Frontal cortex (tissue), 4 donors: ENCODE data around the gene TYMP. TPM values are rescaled to one million over a fixed set of nuclear protein-coding genes. Genes with fewer than 3 reads are reported as not detected.

ENCODE experiments used
- DNase-seq, 2 donors: peaks; one replicate each; pipeline ENCODE4 v3.0.0; 2012; ENCODE audit warnings: low spot score in 2 of 2
- FAIRE-seq: peaks from 2 replicates; lab custom pipeline; 2012; peaks lifted over from hg19 to GRCh38; lab: Jason Lieb, UNC
- total RNA-seq: library from RNA; depleted of rRNA; stranded (reverse); fragments of >200 nt; gene quantifications from one replicate; pipeline ENCODE4 v1.2.3, GENCODE V29; 2014
- donor health status: control.
- donor health status: control.
- donor health status: control.

TYMP gene
- total RNA-seq, 1 donor from 2014 or later: 1.6 TPM

DNA sequence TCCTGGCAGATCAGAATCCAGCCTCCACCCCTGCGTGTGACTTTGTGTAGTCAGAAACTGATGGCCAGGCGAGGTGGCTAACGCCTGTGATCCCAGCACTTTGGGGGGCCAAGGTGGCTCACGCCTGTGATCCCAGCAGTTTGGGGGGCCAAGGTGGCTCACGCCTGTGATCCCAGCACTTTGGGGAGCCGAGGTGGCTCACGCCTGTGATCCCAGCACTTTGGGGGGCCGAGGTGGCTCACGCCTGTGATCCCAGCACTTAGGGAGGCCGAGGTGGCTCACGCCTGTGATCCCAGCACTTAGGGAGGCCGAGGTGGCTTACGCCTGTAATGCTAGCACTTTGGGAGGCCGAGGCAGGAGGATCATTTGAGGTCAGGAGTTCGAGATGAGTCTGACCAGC lies 16.6 kb downstream of the TYMP start:
- FAIRE-seq (no peak), DNase-seq (no peak)

DNA sequence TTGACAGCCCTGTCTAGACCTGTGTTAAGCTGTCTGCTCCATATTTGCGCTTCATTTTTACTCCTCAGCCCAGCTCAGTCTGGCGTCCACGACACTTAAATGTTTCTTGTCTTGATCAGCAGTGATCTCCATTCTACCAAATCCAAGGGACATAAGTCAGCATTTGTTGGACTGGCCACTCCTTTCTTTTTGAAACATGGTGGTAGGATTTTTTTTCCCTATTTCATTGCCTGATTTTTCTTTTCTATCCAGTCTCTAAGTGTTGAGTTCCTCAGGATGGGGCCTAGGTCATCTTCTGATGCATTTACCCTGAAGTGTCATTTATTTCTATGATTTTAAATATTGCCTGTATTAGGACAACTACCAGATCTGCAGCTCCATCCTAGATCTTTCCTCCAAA lies 20.9 kb downstream of the TYMP start:
- DNase-seq (no peak), FAIRE-seq (no peak)

DNA sequence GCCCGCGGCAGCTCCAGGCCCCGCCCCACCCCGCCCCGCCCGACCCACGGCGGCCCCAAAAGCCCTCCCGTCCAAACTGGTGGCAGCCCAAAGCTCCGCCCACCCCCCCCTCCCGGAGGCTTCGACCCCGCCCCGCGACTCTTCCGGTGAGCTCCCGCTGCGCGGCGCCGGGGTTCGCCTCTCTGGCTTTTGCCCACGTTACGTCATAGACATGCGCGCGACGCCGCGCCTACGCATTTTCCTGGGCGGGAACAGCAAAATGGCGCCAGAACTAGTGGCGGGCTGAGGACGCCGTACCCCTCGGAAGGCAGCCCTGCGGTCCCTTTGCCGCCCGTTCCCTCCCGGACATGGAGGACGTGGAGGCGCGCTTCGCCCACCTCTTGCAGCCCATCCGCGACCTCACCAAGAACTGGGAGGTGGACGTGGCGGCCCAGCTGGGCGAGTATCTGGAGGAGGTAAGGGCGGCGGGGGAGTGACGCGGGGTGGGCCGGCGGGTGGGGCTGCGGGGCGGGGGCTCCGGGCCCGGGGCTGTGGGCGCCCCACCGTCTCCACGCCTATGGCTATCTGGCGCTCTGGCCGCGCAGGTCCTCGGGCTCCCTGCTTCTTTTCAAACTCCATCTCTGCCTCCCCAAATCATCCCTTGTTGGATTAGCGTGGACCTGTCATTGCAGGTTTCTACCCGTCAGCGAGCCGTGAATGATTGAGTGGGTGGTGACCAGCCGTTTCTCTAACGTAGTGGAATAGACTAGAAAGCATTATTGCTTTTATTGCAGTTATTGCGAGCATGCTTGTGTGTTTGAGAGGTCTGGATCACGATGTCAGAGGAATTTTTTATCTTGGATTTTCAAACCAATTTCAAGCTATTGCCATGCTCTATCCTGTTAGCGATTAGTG lies 21.6 kb downstream of the TYMP start, which contains the start of gene NCAPH2:
NCAPH2 (plus strand) TSS at position 234 of the 894 bp plus-strand sequence; CDS start at position 348, 114 bp downstream.
- peak; percentile 100 for DNase-seq
- no peak for FAIRE-seq

DNA sequence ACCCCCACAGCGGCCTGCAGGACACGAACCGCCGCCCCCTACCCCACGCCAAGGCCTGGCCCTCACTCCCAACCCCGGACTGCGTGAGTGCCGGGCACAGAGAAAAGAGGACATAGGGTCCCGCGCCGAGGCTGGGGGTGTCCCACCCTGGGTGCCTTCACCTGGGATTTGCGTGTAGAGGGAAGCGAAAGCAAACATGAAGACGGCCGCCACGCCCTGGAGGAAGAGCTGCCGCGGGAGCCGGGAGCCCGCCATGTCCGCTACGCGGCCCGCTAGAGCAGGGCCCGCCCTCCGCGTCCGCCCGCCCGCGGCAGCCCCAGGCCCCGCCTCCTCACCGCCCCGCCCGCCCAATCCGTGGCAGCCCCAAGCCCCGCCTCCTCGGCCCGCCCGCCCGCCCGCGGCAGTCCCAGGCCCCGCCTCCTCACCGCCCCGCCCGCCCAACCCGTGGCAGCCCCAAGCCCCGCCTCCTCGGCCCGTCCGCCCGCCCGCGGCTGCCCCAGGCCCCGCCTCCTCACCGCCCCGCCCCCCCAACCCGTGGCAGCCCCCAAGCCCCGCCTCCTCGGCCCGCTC lies 22.3 kb downstream of the TYMP start, which contains the start of gene LMF2:
LMF2 (minus strand) TSS at position 282 of the 570 bp plus-strand sequence; CDS start at position 255, 27 bp downstream.
- no peak for FAIRE-seq

DNA sequence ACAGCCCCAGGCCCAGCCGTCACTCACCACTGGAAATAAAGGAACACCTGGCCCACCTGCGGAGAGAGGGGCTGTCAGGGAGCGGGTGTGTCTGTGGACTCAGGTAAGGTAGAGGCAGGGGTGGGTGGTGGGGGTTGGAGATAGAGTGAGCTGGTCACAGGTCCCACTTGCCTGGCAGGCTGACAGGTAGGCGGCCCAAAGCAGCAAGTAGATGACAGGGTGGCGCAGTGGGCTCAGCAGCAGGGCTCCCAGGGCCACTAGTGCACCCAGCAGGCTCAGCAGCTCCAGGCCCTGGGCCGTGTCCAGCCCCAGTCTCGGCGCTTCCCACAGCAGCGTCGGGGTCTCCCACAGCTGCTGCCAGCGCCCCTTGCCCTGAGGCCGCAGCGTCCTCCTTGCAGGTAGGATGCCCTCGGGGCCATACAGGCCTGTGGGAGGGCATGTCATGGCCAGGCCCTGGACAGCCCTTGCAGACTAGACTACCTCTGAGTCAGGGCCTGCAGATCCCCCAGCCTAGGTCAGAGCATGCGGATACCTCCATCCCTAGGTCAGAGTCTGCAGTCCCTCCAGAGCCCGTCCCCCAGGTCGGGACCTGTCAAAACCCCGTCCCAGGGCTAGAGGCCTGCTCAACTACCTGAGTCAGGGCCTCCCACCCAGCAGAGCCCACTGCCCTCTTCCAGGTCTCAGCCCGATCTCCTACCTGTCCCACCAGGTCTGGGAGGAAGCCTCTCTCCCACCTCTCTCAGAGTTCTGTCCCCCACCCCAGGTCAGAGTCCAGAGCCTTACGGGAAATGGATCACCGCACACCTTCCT lies 23.0 kb downstream of the TYMP start:
- FAIRE-seq (no peak), DNase-seq (peak in 1 of 2 donors; percentile 52)

More for the DNA sequence above, 22.3 kb downstream of the TYMP start, which contains the start of gene LMF2:
- DNase-seq: peak in 1 of 2 donors; percentile 99

DNA sequence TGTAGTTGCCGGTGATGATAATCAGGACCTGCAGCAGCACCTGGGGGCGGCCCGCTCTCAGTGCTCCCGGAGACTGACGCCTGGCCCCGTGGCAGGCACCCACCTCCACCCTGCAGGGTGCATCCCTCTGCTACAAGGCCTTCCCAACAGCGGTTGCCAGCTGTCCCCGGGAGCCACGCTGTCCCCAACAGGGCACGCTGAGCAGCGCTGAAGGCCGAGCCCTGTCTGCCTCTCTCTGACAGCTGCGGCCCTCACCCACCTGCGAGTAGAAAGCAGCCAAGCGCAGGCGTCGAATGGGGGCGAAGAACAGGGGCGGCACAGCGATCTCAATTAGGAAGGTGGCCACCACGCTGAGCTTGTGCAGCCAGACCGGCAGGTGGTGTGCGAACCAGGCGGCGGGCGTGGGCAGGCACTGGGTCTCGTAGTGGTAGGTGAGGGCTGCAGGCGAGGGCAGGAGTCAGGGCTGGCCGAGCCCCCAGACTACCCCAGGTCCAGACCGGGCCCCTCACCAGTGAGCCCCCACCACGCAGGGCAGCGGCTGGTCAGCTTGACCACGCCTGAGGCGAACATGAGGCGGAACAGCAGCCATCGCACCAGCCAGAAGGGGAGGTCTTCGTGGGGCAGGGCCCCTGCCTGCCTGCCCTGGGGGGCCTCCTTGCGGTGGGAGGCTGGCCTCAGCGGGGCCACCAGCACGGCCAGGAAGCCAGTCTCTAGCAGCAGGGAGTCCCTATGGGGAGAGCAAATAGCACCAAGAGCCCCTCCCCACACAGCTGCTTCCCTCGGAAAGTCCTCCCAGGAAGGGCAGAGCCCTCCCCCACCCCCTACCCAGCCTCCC lies 23.8 kb downstream of the TYMP start:
- no peak for FAIRE-seq
- DNase-seq: no peak

DNA sequence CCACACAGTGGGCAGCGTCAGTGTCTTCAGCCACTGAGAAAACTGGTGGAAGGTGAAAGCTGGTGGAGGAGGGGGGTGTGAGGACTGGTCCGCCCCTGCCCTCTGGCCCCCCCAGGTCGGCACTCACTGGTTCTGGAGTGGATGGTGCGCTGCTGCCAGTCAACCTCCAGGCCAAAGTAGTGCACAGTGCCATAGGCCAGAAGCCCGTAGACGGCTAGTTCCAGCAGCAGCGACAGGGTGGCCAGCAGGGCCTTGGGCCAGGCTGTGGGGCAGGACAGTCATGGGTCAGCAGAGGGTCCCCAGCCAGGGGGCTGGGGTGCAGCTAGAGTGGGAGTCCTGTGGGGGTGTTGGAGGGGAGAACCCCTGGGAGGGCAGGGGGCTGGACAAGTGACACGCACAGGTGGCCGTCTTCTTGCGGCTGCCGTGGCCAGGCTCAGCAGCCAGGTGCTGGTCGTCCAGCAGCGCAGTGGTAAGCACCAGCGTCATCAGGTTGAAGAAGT lies 24.5 kb downstream of the TYMP start:
- no peak for FAIRE-seq
- no peak for DNase-seq

DNA sequence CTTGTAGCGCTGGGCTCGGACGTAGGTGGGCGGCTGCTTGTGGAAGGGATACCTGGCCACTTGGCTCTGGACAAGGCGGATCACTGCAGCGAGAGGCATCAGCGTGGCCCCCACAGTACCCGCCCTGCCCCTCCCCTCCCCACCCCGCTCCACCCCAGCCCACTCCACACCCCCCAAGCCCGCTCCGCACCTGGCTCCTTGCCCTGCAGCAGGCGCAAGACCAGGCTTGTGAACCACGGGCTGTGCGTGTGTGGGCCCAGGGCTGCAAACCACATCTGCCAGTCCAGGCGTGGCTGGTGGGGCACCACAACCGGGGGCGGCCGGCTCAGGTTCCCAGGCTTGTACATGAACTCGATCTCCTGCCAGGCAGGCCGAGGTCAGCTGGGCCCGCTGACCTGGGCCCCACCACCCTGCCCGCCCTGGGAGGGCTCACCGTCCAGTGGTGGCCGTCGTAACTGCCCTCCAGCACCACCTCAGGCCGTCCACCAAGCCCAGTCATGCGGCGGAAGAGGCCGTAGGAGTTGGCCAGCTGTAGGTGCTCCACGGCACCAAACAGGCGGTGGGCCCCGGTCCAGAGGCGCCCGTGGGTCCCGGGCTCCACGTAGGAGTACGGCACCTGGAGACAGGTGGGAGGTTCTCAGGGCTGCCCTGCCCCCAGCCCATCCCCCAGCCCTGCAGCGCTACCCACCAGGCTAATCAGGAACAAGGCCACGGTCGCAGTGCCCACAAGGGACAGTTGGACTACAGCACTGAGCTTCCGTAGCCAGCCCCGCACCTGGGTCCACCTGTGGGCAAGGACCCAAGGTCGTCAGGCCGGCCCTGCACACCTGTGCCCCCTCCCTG lies 25.2 kb downstream of the TYMP start:
- no peak for DNase-seq
- FAIRE-seq: no peak

DNA sequence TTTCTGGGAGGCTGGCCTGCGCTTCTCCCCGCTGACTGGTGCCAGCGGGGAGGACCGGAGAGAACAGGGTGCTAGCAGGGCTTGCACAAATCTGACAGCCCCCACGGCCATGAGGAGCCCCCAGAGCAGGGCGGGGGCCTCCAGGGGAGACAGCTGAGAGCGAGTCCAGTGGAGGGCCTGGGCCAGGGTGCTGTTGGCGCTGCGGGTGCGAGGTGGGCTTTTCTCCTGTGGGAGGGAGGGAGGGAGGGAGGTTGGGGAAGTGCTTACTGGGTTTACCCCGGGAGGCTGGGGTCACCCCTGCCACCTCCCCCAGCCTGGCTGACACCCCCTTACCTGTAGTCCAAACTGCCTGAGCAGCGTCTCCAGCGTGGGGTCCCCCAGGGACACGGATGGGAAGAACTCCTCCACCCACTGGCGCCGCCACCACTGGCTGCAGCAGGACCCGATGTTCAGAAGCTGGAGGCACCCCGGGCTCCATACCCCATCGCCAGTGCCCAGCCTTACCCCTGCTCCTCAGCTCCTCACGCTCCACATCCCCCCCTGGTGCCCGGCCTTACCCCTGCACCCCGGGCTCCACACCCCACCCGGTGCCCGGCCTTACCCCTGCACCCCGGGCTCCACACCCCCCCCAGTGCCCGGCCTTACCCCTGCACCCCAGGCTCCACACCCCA lies 26.2 kb downstream of the TYMP start:
- DNase-seq: no peak
- no peak for FAIRE-seq

DNA sequence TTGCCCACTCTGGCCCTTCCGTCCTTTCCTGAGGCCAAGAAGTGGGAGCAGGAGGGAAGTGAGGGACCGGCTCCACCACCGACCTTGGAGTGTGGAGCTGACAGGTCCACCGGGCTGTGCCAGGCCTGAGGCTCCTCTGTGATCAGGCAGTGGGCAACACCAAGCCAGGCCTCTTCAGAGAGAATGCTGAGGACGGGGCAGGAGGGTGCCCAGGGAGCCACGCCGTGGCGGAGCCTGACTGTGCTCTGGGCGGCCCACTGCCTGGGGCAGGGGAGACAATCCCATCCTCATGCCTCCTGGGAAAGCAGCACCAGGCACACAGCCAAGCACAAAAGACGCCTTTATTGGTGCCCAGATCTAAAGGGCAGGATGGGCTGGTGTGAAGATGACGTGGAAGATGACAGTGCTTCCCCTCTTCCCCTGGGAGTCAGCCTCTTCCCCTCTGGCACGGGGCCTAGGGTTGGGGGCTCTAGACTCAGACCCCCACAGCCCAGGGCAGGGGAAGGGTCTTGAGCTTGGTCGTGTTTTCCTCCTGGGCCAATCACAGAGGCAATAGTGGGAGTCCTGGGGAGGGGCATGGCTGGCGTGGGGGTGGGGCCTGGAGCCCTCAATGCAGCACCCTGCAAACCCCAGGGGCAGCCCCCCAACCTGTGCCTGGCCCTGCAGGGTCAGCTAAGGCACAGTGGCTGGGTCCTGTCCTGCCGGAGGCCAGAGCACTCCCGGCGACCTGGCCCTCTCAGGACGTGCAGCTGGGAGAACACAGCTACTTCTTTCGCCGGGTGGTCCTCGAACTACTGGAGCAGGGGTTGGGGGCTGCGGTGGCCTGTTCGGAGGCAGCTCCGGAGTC lies 27.0 kb downstream of the TYMP start:
- no peak for DNase-seq
- no peak for FAIRE-seq

DNA sequence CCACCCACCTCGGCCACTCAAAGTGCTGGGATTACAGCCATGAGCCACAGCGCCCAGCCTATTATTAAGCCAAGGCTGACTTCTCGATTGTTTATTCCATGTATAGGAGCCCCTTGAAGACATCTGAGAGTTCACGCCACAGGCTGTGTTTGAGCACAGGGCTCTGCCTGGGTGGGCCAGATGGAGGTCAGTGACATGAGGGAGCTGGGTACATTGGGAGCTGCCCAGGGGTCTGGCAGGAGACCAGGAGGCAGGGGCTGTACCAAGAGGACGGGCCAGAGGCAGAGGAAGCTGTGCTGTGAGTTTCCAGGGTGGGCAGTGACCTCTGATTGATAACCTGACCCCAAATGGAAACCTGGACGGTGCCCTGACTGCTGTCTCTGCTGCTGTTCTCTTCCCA lies 27.7 kb downstream of the TYMP start:
- FAIRE-seq (no peak), DNase-seq (no peak)

DNA sequence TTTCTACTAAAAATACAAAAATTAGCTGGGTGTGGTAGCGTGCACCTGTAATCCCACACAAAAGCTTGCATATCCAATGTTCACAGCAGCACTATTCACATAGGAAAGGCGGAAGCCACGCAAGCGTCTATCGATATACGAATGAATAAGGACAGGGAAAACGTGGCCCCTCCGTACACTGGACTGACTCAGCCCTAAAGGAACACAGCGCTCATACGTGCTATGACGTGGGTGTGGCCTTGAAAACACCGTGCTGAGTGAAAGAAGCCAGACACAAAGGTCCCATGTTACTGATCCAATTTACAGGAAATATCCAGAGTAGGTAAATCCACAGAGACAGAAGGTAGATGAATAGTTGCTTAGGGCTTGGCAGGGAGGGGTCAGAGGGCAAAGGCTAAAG lies 29.4 kb downstream of the TYMP start:
- DNase-seq (no peak), FAIRE-seq (no peak)

DNA sequence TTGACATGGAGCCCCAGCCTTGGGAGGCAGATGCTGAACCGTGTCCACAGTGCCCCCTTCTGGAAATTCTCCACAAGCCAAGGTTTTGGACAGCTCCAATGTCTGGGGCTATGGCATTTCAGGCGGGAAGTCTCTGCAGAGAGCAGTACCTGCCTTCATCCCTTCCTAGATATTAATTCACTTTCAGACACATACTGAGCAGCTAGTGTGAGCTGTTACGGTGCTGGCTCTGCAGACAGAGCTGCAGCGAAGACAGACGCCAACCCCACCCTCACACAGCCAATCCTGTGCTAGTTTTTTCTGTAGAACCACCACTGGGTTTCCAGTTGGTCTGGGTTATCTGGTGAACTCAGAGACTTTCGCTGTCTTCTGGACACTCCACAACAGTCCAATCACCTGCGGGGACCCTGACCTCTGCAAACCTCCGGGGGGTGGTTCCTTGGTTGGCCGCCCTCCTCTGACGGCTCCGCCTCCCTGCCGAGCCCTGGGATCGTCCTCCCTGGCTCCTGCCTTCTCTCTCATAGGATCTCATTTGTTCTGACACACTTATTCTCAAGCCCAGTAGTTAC lies 31.4 kb downstream of the TYMP start:
- FAIRE-seq (no peak), DNase-seq (peak; percentile 57 to 67)

DNA sequence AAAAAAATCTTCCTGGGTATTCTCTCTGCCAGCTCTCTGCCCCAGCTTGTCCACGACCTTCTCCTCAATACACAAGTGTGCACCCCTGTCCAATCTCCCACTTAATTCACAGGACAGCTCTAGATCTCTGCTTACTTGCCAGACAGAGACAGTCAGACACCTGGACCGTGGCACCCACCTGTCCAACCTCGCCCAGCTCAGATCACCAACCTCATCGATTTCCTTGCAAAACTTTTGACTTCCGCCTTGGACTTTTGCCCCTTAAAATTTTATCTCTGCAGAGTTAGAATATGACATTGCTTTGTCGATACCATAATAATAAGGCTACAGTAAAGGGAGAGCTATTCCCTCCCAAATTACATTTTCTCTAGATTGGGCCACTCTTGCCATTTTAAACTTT lies 32.7 kb downstream of the TYMP start:
- FAIRE-seq (no peak), DNase-seq (no peak)

DNA sequence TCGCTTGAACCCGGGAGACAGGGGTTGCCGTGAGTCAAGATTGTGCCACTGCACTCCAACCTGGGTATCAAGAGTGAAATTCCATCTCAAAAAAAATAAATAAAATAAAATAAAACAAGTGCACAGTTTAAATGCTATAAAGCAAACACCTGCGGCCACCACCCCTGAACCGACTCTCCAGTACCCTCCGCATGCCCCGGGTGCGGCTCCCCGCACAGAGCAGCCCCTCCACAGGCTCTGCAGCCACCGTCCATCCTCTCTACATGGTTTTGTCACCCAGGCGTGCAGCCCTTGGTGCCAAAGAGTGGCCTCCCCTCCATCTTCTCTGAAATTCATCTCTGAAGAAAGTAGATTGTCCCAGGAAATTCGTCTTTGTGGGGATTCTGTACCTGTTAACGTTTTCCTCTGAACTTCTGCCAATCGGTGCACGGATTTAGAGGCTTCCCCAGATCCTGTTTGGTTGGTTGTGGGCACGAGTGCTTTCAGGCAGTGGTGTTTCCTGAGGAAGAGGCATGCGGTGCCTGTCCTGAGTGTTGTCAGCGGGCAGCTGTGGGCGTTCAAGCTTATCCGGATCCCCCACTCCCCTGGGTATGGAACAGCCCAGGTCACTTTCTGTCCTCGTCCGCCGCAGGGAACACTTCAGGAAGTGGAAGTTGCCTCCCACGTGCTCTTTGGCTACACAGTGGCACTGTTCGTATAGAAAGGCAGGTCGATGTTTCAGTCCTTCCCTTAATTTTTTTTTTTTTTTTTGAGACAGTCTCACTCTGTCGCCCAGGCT lies 39.1 kb downstream of the TYMP start:
- FAIRE-seq (no peak), DNase-seq (no peak)
